HEK293T (cell line): Measurements from ENCODE around the gene TOPBP1.
"Not testable (repeated sequence)": the region's sequence is repeated elsewhere in the genome, so short reads cannot be mapped to it uniquely, and the experiment has no call there.

Experiments used
- BHLHE40 ChIP-seq: fragments of 450-650 bp; IDR thresholded peaks from 2 replicates; pipeline ENCODE4 v1.6.1; 2016; ENCODE audit warnings: mild to moderate bottlenecking, moderate library complexity, borderline replicate concordance
- CTBP1 ChIP-seq: fragments of 450-650 bp; IDR thresholded peaks from 2 replicates; pipeline ENCODE4 v1.6.1; 2016; ENCODE audit warnings: borderline replicate concordance
- ELF4 ChIP-seq: fragments of 450-650 bp; IDR thresholded peaks from 2 replicates; pipeline ENCODE4 v1.6.1; 2017; ENCODE audit warnings: antibody characterized with exemption
- FOXA1 ChIP-seq: fragments of 450-650 bp; IDR thresholded peaks from 2 replicates; pipeline ENCODE4 v1.6.1; 2016; ENCODE audit warnings: mild to moderate bottlenecking
- FOXK2 ChIP-seq: fragments of 450-650 bp; IDR thresholded peaks from 2 replicates; pipeline ENCODE4 v1.6.1; 2016; ENCODE audit warnings: mild to moderate bottlenecking
- FOXM1 ChIP-seq: fragments of 450-650 bp; IDR thresholded peaks from 2 replicates; pipeline ENCODE4 v1.6.1; 2017; ENCODE audit warnings: mild to moderate bottlenecking, borderline replicate concordance
- HDGF ChIP-seq: fragments of 450-650 bp; IDR thresholded peaks from 2 replicates; pipeline ENCODE4 v1.6.1; 2017; ENCODE audit warnings: antibody characterized with exemption, borderline replicate concordance
- L3MBTL2 ChIP-seq: fragments of 450-650 bp; conservative IDR thresholded peaks from 2 replicates; pipeline ENCODE4 v1.6.1; 2016; ENCODE audit warnings: mild to moderate bottlenecking
- LEF1 ChIP-seq: fragments of 450-650 bp; IDR thresholded peaks from 2 replicates; pipeline ENCODE4 v1.6.1; 2017; ENCODE audit warnings: mild to moderate bottlenecking, borderline replicate concordance
- NFRKB ChIP-seq: fragments of 450-650 bp; IDR thresholded peaks from 2 replicates; pipeline ENCODE4 v1.6.1; 2016; ENCODE audit warnings: mild to moderate bottlenecking, moderate library complexity
- SP1 ChIP-seq: fragments of 450-650 bp; IDR thresholded peaks from 2 replicates; pipeline ENCODE4 v1.6.1; 2017
- TARDBP ChIP-seq: fragments of 450-650 bp; IDR thresholded peaks from 2 replicates; pipeline ENCODE4 v1.6.1; 2016
- ZNF384 ChIP-seq: fragments of 450-650 bp; IDR thresholded peaks from 2 replicates; pipeline ENCODE4 v1.6.1; 2016
- TF ChIP-seq, protein P1 (sequence below): fragments of 450-650 bp; IDR thresholded peaks from 2 replicates; pipeline ENCODE4 v1.6.1; 2016

DNA sequence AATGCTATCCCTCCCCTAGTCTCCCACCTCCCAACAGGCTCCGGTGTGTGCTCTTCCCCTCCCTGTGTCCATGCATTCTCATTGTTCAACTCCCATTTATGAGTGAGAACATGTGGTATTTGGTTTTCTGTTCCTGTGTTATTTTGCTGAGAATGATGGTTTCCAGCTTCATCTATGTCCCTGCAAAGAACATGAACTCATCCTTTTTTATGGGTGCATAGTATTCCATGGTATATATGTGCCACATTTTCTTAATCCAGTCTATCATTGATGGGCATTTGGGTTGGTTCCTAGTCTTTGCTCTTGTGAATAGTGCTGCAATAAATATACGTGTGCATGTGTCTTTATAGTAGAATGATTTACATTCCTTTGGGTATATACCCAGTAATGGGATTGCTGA lies 16.3 kb upstream of the TOPBP1 start:
- TF ChIP-seq FOXM1, SP1, BHLHE40, FOXA1, ZNF384, ELF4, NFRKB, CTBP1, LEF1, L3MBTL2, FOXK2, TARDBP, HDGF: not testable (repeated sequence)
- TF ChIP-seq, protein P1, sequence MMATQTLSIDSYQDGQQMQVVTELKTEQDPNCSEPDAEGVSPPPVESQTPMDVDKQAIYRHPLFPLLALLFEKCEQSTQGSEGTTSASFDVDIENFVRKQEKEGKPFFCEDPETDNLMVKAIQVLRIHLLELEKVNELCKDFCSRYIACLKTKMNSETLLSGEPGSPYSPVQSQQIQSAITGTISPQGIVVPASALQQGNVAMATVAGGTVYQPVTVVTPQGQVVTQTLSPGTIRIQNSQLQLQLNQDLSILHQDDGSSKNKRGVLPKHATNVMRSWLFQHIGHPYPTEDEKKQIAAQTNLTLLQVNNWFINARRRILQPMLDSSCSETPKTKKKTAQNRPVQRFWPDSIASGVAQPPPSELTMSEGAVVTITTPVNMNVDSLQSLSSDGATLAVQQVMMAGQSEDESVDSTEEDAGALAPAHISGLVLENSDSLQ, result not testable (repeated sequence)
